Measurements from ENCODE around the gene DHX30.
"Not testable (repeated sequence)": the region's sequence is repeated elsewhere in the genome, so short reads cannot be mapped to it uniquely, and the experiment has no call there.

The DHX30 gene

DNA sequence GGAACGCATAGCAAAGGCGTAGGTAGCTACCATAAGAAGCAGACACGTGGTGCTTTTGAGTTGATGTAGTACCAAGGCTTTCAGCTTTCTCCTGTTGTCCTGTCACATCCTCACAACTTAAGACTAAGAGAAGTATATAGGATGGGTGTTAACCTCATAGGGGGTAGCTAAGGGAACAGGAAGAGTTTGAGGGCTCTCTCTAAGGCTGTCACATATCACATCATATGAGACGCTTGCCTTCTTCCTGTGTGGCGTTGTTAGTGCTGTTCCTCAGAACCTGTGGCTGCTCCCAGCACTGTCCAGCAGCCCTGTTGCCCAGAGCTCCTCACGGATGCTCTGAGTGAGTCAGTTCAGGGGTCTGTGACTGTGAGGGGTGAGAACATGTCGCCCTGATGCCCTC lies 14.7 kb downstream of the DHX30 start:
- DNase-seq, result no peak

DNA sequence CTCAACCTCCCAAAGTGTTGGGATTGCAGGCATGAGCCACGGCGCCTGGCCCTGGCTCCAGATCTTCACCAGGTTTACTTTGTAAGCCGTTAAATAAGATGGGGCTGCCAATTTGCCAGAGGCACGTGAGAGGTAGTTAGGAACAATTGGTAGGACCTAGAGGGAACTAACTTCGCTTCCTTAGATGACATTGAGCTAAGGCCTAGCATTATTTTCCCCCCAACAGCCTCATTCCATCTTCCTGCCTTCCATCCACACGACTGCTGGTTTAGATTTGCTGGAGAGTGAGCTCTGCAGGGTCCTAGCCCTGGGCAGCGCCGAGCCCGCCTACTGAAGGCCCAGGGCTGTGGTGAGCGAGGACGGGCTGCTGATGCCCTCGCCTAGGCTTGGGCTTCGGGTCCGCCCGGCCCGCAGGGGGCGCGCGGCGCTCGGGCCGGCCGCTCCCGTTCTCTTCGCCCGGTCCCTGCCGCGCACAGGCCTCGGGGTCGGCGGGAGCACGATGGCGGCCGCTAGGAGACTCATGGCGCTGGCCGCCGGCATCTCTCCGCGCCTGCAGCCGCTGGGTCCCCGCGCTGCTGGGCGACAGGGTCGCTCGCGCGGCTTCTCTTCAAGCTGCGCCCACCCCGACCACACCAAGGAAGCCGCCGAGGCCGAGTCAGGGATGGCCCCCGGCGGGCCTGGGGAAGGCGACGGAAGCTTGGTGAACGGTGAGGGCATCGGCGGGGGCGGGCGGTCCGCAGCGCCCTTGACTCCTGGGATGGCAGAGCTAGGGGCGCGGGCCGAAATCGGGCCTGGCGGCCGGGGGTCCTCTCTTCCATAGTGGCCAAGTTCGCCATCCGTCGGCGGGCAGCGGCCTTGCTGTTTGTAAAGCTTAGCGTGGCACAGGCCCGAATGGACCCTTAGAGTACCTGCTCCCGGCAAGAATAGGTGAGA lies 21.9 kb downstream of the DHX30 start:
- peak; percentile 68 for DNase-seq

DNA sequence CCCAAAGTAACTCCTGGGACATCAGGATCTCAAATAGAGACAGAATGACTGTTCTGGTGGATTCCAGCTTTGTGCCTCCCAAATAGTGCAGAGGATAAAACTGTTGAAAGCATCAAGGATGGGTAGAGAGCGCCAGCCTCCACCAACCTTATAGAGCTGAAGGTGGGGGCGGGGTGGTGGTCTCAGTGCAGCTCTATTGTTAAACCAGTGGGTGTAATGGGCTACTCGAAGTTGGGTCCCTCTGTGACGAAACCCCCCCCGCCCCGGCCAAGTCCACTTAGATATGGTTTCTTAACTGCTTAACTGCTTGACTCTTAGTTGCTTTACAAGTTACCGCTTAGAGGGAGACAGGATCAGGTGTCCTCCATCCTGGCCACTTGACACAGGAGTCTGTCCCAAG lies 22.7 kb downstream of the DHX30 start:
- DNase-seq, result no peak

DNA sequence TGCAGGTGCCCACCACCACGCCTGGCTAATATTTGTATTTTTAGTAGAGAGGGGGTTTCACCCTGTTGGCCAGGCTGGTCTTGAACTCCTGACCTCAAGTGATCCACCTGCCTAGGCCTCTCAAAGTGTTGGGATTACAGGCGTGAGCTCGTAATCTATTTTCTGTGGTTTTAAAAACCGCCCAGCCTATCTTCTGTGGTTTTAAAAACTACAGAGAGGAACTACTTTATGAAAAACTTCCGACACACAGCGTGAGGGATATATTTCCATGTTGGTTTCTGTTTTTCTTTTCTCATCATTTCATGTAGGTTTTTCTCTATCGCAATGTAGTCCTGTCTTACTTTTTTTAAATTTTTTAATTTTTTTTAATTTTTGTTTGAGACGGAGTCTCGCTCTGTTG lies 26.5 kb downstream of the DHX30 start:
- not testable (repeated sequence) for DNase-seq

DNA sequence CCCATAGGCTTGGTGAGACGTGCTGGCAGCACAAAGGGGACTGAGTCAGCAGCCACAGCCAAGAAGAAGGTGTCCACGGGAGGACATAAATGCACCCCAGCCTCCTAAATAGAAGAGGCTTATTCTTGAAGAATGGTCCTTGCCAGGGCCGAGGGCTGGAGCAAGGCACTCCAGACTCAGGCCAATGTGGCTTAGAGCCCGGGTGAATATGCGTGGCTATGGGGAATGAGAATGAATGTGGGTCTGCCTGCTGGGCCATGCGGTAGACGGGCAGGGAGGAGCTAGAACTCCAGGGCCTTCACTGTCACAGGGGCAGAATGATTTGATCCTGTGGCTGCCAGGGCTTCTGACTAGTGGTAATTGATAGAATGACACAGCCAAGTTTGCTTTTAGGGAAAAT lies 34.0 kb downstream of the DHX30 start:
- no peak for DNase-seq

DNA sequence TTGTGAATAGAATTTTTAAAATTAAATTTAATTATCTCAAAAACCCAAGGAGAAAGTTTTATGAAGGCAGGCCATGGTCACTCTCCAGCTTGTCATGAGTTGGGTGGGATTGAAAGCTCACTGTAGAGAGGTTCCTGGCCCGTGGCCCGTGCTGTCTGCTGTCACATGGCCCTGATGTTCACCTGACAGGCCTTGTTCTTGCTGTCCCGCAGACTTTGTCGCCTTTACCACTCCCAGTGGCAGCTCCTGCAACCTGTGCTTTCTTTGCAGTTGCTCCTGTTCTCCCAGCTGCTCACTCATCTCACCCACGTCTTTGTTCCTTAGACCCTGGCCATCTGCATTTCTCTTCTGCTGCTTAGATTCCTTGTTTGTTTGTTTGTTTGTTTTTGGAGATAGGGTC lies 35.6 kb downstream of the DHX30 start:
- DNase-seq, result no peak

DNA sequence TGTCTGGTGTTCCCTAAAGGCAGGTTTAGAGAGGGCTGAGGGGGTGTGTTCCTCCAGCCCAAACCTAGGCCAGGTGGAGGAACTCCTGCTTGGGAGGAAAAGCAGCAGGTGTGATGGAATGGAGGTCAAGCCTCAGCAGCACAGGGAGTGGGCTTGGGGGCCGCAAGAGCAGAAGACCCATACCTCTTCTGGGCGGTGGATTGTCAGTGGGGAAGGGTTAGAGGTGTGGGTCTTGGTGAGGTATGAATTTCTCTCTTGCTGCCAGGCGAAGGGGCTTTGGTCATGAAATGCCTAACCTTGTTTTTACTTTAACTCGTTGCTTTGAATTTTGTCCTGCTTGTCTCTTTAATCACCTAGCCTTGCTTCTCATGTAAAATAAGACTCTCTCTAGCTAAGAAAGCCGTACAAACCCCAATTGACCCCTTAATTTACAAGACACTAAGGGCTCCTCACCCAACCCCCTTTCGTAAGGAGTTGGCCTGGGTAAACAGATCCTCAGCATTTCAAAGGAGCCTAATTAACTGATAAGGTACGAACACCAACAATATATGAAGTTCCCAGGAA lies 38.9 kb downstream of the DHX30 start:
- no peak for DNase-seq

DNA sequence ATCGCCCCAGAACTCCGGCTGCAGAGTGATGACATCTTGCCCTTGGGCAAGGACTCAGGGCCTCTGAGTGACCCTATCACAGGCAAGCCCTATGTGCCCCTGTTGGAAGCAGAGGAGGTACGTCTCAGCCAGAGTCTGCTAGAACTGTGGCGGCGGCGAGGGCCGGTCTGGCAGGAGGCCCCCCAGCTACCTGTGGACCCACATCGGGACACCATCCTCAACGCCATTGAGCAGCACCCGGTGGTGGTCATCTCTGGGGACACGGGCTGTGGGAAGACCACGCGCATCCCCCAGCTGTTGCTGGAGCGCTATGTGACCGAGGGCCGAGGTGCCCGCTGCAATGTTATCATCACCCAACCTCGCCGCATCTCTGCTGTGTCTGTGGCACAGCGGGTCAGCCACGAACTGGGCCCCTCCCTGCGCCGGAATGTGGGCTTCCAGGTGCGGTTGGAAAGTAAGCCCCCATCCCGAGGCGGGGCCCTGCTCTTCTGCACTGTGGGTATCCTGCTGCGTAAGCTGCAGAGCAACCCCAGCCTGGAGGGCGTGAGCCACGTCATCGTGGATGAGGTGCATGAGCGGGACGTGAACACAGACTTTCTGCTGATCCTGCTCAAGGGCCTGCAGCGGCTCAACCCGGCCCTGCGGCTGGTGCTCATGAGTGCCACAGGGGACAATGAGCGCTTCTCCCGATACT lies 43.4 kb downstream of the DHX30 start:
- no peak for DNase-seq

DNA sequence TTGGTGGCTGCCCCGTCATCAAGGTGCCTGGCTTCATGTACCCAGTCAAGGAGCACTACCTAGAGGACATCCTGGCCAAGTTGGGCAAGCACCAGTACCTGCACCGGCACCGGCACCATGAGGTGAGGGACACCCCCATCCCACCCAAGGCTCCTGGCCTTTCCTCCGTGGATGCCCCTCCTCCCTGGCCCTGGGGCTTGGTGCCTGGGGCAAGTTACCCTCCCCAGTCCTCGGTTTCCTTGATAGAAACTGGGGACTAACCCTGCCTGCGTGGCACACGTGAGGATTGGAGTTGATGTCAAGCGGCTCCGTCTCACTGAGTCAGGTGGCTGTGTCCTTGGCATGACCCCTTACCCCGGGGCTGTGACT lies 43.9 kb downstream of the DHX30 start:
- DNase-seq, result no peak

DNA sequence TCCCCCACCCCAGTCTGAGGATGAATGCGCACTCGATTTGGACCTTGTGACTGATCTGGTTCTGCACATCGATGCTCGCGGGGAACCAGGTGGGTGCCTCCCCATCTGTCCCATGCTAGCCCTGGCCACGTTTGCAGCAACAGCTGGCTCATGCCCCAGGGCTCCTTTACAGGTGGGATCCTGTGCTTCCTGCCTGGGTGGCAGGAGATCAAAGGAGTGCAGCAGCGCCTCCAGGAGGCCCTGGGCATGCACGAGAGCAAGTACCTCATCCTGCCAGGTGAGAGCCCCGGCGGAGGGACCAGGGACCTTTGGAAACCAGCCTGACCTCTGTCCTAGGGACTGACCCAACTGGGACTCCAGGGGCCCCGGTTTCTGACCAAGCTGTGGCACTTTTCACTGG lies 44.3 kb downstream of the DHX30 start:
- DNase-seq, result no peak

DNA sequence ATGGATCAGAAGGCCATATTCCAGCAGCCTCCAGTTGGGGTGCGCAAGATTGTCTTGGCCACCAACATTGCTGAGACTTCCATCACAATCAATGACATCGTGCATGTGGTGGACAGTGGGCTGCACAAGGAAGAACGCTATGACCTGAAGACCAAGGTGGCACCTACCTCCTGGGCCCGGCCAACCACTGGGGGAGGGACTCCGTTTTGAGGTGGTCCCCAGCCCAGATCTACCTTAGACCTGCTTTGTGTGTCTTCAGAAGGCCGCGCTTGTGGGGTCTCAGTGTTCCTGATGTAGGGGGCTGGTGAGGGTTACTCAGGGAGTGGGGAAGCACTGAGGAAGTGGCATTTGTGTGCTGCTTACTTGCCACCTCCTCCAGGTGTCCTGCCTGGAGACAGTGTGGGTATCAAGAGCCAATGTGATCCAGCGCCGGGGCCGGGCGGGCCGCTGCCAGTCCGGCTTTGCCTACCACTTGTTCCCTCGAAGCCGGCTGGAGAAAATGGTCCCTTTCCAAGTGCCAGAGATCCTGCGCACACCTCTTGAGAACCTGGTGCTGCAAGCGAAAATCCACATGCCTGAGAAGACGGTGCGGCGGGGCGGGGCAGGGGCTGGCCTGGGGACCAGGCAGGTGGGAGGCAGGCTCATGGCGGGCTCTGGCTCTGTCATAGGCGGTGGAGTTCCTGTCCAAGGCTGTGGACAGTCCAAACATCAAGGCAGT lies 45.0 kb downstream of the DHX30 start:
- no peak for DNase-seq

DNA sequence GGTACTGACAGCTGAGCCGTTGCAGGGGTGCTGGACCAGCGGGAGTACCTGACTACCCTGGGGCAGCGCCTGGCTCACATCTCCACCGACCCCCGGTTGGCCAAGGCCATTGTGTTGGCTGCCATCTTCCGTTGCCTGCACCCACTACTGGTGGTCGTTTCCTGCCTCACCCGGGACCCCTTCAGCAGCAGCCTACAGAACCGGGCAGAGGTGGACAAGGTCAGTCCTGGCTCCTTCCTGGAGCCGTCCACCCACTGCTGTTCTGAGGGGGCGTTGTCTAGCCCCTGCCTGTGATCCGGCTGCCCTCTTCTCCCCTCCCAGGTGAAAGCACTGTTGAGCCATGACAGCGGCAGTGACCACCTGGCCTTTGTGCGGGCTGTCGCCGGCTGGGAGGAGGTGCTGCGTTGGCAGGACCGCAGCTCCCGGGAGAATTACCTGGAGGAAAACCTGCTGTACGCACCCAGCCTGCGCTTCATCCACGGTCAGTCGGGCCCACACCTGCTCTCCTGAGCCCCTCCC lies 45.7 kb downstream of the DHX30 start:
- DNase-seq, result no peak

DNA sequence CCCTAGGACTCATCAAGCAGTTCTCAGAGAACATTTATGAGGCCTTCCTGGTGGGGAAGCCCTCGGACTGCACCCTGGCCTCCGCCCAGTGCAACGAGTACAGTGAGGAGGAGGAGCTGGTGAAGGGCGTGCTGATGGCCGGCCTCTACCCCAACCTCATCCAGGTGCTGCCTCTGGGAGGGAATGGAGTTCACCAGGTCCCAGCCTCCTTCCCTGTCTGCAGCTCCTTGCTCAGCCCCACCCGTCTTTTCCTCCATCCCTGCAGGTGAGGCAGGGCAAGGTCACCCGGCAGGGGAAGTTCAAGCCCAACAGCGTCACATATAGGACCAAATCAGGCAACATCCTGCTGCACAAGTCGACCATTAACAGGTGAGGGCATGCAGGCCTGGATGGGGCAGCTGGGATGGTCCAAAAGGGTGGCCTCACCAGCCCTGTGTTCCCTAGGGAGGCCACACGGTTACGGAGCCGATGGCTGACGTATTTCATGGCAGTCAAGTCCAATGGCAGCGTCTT lies 46.3 kb downstream of the DHX30 start:
- DNase-seq, result no peak

DNA sequence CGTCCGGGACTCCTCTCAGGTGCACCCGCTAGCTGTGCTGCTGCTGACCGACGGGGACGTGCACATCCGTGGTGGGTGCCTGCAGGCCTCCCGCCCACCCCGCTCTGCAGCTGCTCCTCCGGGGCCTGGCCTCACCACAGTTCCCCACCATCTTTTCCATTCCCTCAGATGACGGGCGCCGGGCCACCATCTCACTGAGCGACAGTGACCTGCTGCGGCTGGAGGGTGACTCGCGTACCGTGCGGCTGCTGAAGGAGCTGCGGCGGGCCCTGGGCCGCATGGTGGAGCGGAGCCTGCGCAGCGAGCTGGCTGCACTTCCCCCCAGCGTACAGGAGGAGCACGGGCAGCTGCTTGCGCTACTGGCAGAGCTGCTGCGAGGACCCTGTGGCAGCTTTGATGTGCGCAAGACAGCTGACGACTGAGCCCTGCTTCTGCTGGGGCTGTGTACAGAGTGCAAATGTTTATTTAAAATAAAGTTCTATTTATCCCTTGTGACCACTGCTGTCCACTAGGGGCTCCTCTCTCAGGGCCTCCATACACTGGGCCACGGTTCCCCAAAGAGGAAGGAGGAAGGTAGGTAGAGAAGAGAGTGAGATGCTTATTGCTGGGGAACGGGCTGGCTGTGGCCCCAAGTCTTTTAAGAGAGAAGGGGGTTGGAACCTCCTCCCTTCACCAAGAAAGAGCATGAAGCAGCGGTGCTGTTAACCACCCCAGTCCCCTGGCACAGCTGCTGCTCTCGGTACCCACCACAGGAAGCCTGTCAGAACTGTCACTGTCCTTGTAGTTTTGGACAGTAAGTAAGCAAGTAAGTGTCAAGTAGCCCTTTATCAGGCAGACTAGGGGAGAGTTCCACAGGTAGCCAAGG lies 47.0 kb downstream of the DHX30 start:
- DNase-seq, result no peak

DNA sequence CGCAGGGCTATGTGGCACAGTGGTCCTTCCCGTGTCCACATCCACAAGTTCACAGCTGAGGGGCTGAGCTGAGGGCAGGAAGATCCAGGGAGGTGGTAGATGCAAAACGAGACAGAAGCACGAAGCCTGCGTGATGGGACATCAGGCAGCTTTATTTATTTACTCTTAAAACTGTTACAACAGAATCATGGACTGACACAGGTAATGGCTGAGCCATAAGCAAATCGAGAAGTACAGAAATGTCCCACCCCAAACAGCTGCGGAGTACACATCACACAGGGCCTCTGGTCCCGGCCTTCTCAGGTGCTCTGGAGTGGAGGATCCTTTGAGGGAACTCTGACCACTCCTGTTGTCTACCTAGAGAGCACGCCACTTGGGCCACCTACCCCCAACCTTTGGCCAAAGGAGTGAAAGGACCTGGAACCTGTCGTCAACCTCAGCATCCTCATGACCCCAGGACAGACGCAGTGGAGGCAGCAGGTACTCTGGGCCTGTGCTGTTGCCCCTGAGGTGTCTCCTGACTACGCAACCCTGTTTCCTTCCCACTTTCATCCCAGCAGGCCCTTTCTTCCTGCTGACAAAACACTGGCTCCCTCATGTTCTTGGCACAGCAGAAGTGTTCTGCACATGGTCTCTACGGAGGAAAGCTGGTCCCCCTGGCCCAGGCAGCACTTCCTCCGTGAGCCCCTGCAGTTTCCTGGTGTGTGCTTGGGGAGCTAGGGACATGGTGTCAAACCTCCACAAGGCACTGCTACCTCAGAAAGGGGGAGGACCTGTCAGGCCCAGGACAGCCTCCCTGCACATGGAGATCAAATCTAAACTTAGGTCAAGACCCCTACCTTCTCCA lies 47.8 kb downstream of the DHX30 start:
- DNase-seq, result no peak

DNA sequence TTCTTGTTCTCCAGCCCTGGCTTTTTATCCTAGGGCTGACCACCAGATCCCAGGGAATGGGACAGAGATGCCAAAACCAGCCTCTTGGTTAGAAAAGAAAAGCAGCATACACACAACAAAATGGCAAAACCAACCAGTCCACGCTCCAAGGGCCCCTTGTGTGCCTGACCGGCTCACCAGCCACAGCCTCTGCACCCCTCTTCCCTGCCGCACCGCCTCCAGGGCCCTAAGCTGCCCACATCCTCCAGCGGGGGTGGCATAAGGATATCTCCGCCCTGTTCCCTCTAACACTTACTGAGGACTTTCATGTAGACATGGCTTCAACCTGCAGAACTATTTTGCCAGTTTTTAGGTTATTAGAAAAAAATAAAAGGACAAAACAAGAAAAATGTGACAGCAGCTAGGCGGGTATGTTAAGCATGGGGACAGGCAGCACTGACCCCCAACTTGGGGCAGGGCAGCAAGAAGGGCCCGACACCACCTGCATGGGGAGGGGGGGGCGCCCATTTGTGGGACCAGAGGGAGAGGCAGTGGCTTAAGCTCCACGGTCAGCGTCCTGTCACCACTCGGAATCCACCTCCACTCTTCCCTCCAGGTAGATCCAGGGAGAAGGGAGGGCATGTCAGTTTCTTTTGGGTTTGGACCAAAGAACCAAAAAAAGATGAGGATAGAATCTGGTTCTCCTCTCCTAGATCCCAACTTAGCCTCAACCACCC lies 49.1 kb downstream of the DHX30 start:
- DNase-seq, result no peak

DNA sequence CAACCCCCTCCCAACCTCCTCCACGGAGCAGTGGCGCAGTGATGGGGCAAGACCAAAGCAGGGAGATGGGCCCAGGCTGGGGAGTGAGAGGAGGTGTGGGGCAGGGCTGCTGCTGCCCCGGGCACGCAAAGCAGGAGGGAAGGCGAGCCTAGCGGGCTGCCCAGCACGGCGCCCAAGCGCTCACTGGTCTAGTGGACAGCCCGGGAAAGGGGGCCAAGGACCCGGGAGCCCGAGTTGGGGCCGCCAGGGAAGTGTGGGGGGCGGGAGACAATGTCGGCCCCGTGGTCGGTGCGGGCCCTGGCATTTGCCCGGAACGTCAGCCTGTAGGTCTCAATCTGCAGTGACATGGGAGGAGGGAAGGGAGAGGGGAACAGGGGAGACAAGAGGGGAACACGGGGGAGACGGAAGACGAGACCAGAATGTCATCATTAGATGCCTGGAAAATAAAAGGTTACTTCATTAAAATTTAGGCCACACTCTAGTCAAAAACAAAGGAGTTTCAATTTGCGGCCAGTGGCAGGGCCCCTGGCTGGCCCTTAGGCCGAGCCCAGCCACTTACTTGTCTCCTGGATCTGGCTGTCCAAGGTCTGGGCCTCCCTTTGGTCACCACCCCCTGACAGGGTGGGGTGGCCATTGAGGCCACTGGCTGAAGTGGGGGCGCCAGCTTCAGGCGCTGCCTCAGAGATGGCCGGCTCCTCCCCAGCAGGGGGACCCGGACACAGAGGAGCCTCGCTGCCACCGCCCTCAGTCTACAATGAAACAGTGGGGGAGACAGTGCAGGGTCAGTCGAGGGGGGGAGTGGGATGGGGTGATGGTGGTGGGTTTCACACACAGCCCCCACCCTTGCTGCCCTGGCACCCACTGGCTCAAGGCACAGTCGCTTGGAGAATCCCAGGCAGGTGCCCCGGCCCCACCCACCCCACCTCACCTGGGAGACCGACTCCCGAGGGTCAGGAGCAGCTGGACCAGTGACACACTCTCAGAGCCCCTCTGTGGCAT lies 50.0 kb downstream of the DHX30 start:
- DNase-seq, result no peak

DNA sequence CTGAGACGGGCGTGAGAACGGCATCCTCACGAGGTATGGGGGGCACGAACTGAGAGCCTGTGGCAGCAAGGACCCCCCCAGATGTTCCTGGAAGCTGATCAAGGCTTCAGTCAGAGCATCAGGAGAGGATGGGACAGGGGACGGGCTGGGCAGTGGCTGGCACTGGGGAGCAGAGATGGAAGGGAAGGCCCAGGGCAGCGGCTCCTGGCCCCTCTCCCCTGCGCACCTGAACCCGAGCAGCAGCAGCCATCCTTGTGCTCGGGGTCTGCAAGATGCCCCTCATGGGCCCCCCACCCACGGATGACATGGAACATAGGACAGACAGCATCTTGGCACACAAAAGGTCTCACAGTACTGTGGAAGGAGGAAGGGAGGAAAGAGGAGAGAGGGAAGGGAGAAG lies 51.3 kb downstream of the DHX30 start:
- DNase-seq, result no peak

Measured in NCI-H1105 treated with DMSO at 0.1 percent for 48 hours (cell line).